NCI-H1105 (cell line): ENCODE data around the gene AASS.

ENCODE experiments used
- DNase-seq: peaks from one replicate; lab custom pipeline; 2025; lab: John Stamatoyannopoulos, UW

AASS gene

GRCh38 chr7:122118757-122119156 is 25.3 kb downstream of the AASS start:
- DNase-seq: no peak

GRCh38 chr7:122103064-122103463 is 41.0 kb downstream of the AASS start:
- DNase-seq: no peak

GRCh38 chr7:122100021-122100420 is 44.0 kb downstream of the AASS start:
- DNase-seq: no peak

- DNase-seq: no peak
Observed at GRCh38 chr7:122095642-122096041, 48.4 kb downstream of the AASS start.

- no peak for DNase-seq
Observed at GRCh38 chr7:122094549-122094948, 49.5 kb downstream of the AASS start.

- DNase-seq: peak; percentile 46
Observed at GRCh38 chr7:122092964-122093797, 50.9 kb downstream of the AASS start.

- DNase-seq: no peak
Observed at GRCh38 chr7:122082670-122083069, 61.4 kb downstream of the AASS start.

- DNase-seq: no peak
Observed at GRCh38 chr7:122082160-122082559, 61.9 kb downstream of the AASS start.

GRCh38 chr7:122073635-122074034 is 70.4 kb downstream of the AASS start:
- DNase-seq: no peak

GRCh38 chr7:122072924-122073599 is 71.0 kb downstream of the AASS start:
- DNase-seq: no peak

GRCh38 chr7:122072272-122072671 is 71.8 kb downstream of the AASS start:
- DNase-seq: no peak

- DNase-seq: no peak
Observed at GRCh38 chr7:122070834-122071233, 73.2 kb downstream of the AASS start.

- DNase-seq: no peak
Observed at GRCh38 chr7:122070062-122070461, 74.0 kb downstream of the AASS start.

- DNase-seq: no peak
Observed at GRCh38 chr7:122068999-122069398, 75.0 kb downstream of the AASS start.

GRCh38 chr7:122068046-122068445 is 76.0 kb downstream of the AASS start:
- no peak for DNase-seq

GRCh38 chr7:122067077-122067476 is 77.0 kb downstream of the AASS start:
- DNase-seq: no peak

- no peak for DNase-seq
Observed at GRCh38 chr7:122064971-122065370, 79.1 kb downstream of the AASS start.

- no peak for DNase-seq
Observed at GRCh38 chr7:122063146-122063545, 80.9 kb downstream of the AASS start.

- DNase-seq: no peak
Observed at GRCh38 chr7:122059542-122059941, 84.5 kb downstream of the AASS start.

GRCh38 chr7:122056977-122057376 is 87.1 kb downstream of the AASS start:
- no peak for DNase-seq

- no peak for DNase-seq
Observed at GRCh38 chr7:122055073-122055472, 89.0 kb downstream of the AASS start.

- no peak for DNase-seq
Observed at GRCh38 chr7:122054393-122054792, 89.7 kb downstream of the AASS start.

- DNase-seq: no peak
Observed at GRCh38 chr7:122046402-122046801, 97.6 kb downstream of the AASS start.

GRCh38 chr7:122040147-122040546 is 103.9 kb downstream of the AASS start:
- DNase-seq: no peak
